CD8-positive, alpha-beta memory T cell (primary cell): ENCODE measurements around the gene OR52D1. TPM values are rescaled to one million over a fixed set of nuclear protein-coding genes. Genes with fewer than 3 reads are reported as not detected.

Source experiments
- CTCF ChIA-PET: fragments of 350-600 bp; sonication (Branson Sonifier 250); formaldehyde crosslinking; loops from one replicate; lab custom pipeline; 2021; ENCODE audit warnings: antibody characterized with exemption; lab: Charles Lee
- POLR2A ChIA-PET: fragments of 350-600 bp; sonication (Branson Sonifier 250); formaldehyde crosslinking; loops from one replicate; lab custom pipeline; 2021; ENCODE audit warnings: antibody characterized with exemption; lab: Charles Lee
- DNase-seq, 5 donors: peaks; one replicate each; pipeline versions ENCODE4 v3.0.0 to v3.0.0-alpha.2; 2020 to 2022; ENCODE audit warnings: mixed read lengths in 1 of 5
- H3K27ac ChIP-seq: one replicate; pipeline ENCODE4 v1.7.0; 2013; ENCODE audit warnings: low read depth, mild to moderate bottlenecking, low read length, moderate library complexity
- H3K27me3 ChIP-seq: 2 replicates; pipeline ENCODE4 v1.7.0; 2013; ENCODE audit warnings: low read length, mild to moderate bottlenecking; ENCODE audit not compliant: insufficient read depth, poor library complexity, severe bottlenecking
- H3K36me3 ChIP-seq: 2 replicates; pipeline ENCODE4 v1.7.0; 2013; ENCODE audit warnings: mild to moderate bottlenecking, low read length, moderate library complexity; ENCODE audit not compliant: insufficient read depth
- H3K4me1 ChIP-seq: 2 replicates; pipeline ENCODE4 v1.7.0; 2013; ENCODE audit warnings: mild to moderate bottlenecking, low read length, moderate library complexity; ENCODE audit not compliant: insufficient read depth
- H3K4me3 ChIP-seq: 2 replicates; pipeline ENCODE4 v1.7.0; 2013; ENCODE audit warnings: mild to moderate bottlenecking, low read length
- H3K9me3 ChIP-seq: 2 replicates; pipeline ENCODE4 v1.7.0; 2013; ENCODE audit warnings: mild to moderate bottlenecking, low read length
- H3K27ac Mint-ChIP-seq, 8 donors: one replicate each; pipeline ENCODE4 v1.8.0; 2020 to 2021; ENCODE audit warnings: mixed read lengths in 8 of 8, mild to moderate bottlenecking in 6 of 8, inconsistent platforms in 3 of 8, moderate library complexity in 3 of 8
- H3K27me3 Mint-ChIP-seq, 2 donors: one replicate each; pipeline ENCODE4 v1.8.0; 2020 to 2021; ENCODE audit warnings: mixed read lengths in 2 of 2, mild to moderate bottlenecking in 1 of 2, moderate library complexity in 1 of 2
- H3K36me3 Mint-ChIP-seq, 3 donors: one replicate each; pipeline ENCODE4 v1.8.0; 2020 to 2021; ENCODE audit warnings: mixed read lengths in 3 of 3, inconsistent platforms in 1 of 3, mild to moderate bottlenecking in 1 of 3
- H3K4me1 Mint-ChIP-seq, 3 donors: one replicate each; pipeline ENCODE4 v1.8.0; 2020 to 2021; ENCODE audit warnings: mixed read lengths in 3 of 3, inconsistent platforms in 1 of 3, mild to moderate bottlenecking in 1 of 3
- H3K4me3 Mint-ChIP-seq, 7 donors: one replicate each; pipeline ENCODE4 v1.8.0; 2020 to 2021; ENCODE audit warnings: mixed read lengths in 7 of 7, mild to moderate bottlenecking in 6 of 7, moderate library complexity in 4 of 7, inconsistent platforms in 2 of 7
- H3K9me3 Mint-ChIP-seq, 5 donors: one replicate each; pipeline ENCODE4 v1.8.0; 2020 to 2022; ENCODE audit warnings: mixed read lengths in 5 of 5, mild to moderate bottlenecking in 3 of 5, moderate library complexity in 2 of 5, inconsistent platforms in 1 of 5
- polyA plus RNA-seq: library from polyadenylated mRNA; unstranded; fragments of 300-500 nt; fragmentation: Illumina TruSeq; gene quantifications from one replicate; pipeline ENCODE4 v1.2.3, GENCODE V29; 2021
- total RNA-seq, 2 experiments: library from RNA; stranded (reverse); gene quantifications; one replicate each; pipeline ENCODE4 v1.2.3, GENCODE V29; 2021

OR52D1 gene
- total and polyA plus RNA-seq, 3 experiments from 2014 or later: not detected

DNA sequence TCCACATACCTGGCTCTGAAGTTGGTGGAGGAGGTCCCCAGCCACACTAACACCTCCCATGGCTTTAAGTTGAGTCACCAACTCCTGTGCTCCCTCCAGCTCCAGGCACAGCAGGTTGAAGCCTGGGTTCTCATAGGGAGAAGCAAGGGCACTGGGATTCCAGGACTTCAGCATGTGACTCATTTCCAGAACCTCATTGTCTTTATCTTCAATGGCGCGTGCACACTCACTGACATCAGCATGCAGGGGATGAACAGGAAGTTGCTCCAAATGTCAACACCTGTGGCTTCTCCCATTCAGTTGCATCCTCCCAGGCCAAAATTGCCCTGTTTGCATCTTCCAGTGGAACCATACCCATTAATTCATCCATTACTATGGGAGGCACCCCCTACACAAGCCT, 33.8 kb downstream of the OR52D1 start:
- Histone ChIP-seq H3K36me3 (no peaks in the 10 kb centered on the region), H3K4me1 (no peaks in the 10 kb centered on the region), H3K27me3 (no peaks in the 10 kb centered on the region), H3K27ac (no peak overlapping the region), H3K9me3 (no peaks in the 10 kb centered on the region), H3K4me3 (no peak overlapping the region)
- H3K9me3 Mint-ChIP-seq: no peaks in the 10 kb centered on the region
- H3K27me3 Mint-ChIP-seq: peaks cover 3 to 4% of the 10 kb centered on the region in 2 donors
- no peak overlapping the region for H3K27ac Mint-ChIP-seq
- ChIA-PET POLR2A (no interaction called here), CTCF (no interaction called here)
- no peaks in the 10 kb centered on the region for H3K4me1 Mint-ChIP-seq
- H3K36me3 Mint-ChIP-seq: peaks cover 0 to 2% (median 0%) of the 10 kb centered on the region in 3 donors
- no peak for DNase-seq
- no peak overlapping the region for H3K4me3 Mint-ChIP-seq

DNA sequence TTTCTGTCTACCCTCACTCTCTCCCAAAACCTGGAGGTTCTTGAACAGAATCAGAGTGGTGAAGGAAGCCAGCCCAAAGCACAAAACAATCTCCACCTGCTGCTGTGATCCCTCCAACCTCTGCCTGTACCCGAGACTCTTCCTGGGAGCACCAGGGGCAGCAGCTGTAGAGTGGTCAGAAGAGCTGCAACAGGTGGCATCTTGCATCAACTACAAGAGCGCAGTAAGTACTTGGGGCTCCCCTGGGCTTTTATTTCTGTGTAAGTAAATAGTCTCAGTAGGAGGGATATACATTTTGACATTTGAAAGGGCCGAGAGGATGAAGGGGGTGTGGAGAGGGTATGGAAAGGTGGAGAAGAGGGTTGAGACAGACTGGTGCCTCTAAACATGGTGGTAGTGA, 36.3 kb downstream of the OR52D1 start:
- H3K4me1 Mint-ChIP-seq: no peaks in the 10 kb centered on the region
- peaks cover 4 to 9% of the 10 kb centered on the region in 2 donors for H3K27me3 Mint-ChIP-seq
- Histone ChIP-seq H3K9me3 (no peaks in the 10 kb centered on the region), H3K4me3 (no peak overlapping the region), H3K27ac (no peak overlapping the region), H3K36me3 (no peaks in the 10 kb centered on the region), H3K27me3 (no peaks in the 10 kb centered on the region), H3K4me1 (no peaks in the 10 kb centered on the region)
- no peaks in the 10 kb centered on the region for H3K9me3 Mint-ChIP-seq
- ChIA-PET CTCF (no interaction called here), POLR2A (no interaction called here)
- H3K27ac Mint-ChIP-seq: no peak overlapping the region
- DNase-seq: no peak
- H3K4me3 Mint-ChIP-seq: no peak overlapping the region
- H3K36me3 Mint-ChIP-seq: peaks cover 0 to 2% (median 0%) of the 10 kb centered on the region in 3 donors

DNA sequence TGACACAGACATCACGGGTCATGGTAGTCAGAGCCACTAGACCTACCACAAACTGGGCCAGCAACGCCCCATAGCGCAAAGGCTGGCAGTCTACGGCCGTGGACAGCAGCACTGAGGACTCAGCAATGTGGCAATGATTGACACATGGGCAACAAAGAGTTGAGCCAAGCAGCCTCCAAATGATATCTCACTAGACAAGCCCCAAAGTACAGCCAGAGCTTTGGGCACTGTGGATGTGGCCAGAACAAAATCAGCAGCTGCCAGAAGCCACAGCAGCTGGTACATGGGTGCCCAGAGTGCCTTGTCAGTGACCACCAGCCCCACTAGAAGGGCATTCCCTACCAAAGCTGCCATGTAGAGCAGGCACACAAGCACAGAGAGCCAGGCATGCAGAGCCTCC, 39.2 kb downstream of the OR52D1 start:
- H3K9me3 Mint-ChIP-seq: no peaks in the 10 kb centered on the region
- no peaks in the 10 kb centered on the region for H3K4me1 ChIP-seq
- no peak overlapping the region for H3K4me3 Mint-ChIP-seq
- H3K36me3 Mint-ChIP-seq: no peaks in the 10 kb centered on the region
- CTCF ChIA-PET: no interaction called here
- H3K27ac Mint-ChIP-seq: no peak overlapping the region
- no peaks in the 10 kb centered on the region for H3K9me3 ChIP-seq
- DNase-seq: no peak
- no peaks in the 10 kb centered on the region for H3K4me1 Mint-ChIP-seq
- no peak overlapping the region for H3K4me3 ChIP-seq
- no peaks in the 10 kb centered on the region for H3K36me3 ChIP-seq
- no peaks in the 10 kb centered on the region for H3K27me3 ChIP-seq
- peaks cover 6 to 13% of the 10 kb centered on the region in 2 donors for H3K27me3 Mint-ChIP-seq
- POLR2A ChIA-PET: no interaction called here
- H3K27ac ChIP-seq: no peak overlapping the region

DNA sequence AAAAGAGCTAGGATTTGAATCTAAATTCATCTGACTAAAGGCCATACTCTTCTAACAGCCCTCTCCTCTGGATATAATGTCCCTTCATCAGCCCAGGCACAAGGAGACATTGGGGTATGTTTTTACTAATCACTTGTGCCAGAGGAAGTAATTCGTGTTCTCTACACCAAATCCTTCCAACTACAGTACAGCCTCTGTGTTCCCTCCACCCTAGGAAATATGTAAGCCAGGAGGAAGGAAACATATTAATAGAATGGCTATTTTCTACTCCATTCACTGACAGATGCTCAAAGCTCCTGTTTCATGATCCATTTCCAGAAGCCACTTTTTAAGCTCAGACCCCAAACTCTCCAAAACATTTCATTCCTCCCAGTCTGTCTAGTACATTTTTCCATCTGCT, 40.0 kb downstream of the OR52D1 start:
- H3K4me3 Mint-ChIP-seq: no peak overlapping the region
- no peak for DNase-seq
- Histone ChIP-seq H3K9me3 (no peaks in the 10 kb centered on the region), H3K36me3 (no peaks in the 10 kb centered on the region), H3K4me1 (no peaks in the 10 kb centered on the region), H3K4me3 (no peak overlapping the region), H3K27ac (no peak overlapping the region), H3K27me3 (no peaks in the 10 kb centered on the region)
- no peaks in the 10 kb centered on the region for H3K4me1 Mint-ChIP-seq
- H3K27me3 Mint-ChIP-seq: peaks cover 6 to 13% of the 10 kb centered on the region in 2 donors
- H3K27ac Mint-ChIP-seq: peak overlapping the region in 1 of 8 donors; percentile 74
- ChIA-PET POLR2A (no interaction called here), CTCF (no interaction called here)
- H3K9me3 Mint-ChIP-seq: no peaks in the 10 kb centered on the region
- no peaks in the 10 kb centered on the region for H3K36me3 Mint-ChIP-seq

DNA sequence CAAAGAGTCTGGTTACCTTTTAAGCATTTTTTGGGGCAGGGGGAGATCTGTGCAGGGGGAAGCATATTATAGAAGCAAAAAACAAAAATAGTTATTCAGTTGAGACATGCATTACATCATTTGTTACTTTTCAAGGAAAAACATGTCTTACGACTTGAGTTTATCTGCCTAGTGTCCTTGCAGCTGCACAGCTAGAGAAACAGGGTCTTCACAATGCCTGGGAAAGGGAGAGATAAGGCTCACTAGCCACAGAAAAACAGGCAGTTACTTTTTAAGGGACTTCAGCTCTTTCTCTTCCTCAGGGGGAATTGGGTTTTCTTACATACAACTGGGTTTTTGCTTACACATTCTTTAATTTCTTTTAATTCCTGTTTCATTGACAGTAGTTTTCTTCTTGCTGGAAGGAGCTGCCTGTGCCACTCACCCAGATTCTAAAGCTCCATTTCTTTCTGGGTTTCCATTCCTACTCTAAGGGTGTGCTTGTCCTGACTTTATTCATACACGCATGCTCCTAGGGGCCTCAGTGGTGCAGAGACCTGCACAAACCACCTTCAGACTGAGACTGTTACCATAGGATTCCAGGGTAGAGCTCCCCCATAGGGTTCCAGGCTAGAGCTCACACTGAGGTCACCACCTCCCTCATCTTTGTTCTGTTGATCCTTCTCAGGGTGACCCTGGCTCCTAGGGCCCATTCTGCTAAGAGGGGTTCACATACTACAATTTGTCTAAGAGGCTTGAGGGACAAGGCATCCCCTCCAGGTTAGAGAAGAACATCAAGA, 42.8 kb downstream of the OR52D1 start:
- H3K27ac ChIP-seq: peak overlapping the region; percentile 7
- Mint-ChIP-seq H3K27me3 (peaks cover 2 to 13% of the 10 kb centered on the region in 2 donors), H3K4me1 (no peaks in the 10 kb centered on the region), H3K27ac (no peak overlapping the region), H3K9me3 (peaks cover 0 to 1% (median 0%) of the 10 kb centered on the region in 5 donors), H3K4me3 (no peak overlapping the region), H3K36me3 (no peaks in the 10 kb centered on the region)
- POLR2A ChIA-PET: no interaction called here
- no peaks in the 10 kb centered on the region for H3K9me3 ChIP-seq
- no peak for DNase-seq
- no peaks in the 10 kb centered on the region for H3K36me3 ChIP-seq
- no peaks in the 10 kb centered on the region for H3K27me3 ChIP-seq
- CTCF ChIA-PET: no interaction called here
- no peaks in the 10 kb centered on the region for H3K4me1 ChIP-seq
- H3K4me3 ChIP-seq: no peak overlapping the region

DNA sequence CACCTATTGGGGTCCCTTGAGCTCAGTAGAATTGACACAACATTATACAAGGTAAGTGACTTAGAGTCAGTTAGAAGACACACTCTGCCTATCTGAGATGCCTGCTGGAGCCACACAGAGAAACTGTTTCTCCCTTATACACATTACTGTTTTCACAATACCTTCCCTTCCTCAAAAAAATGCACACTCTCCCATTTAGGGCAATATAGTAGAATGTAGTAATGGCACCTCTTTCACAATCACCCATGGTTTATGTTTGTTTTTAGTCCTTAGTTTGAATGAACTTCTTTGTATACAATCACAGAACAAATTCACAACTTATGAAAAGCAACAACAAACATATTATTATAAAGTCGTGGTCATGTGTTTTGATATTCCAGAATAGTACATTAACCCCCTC, 45.6 kb downstream of the OR52D1 start:
- CTCF ChIA-PET: no interaction called here
- H3K9me3 ChIP-seq: no peaks in the 10 kb centered on the region
- Mint-ChIP-seq H3K36me3 (no peaks in the 10 kb centered on the region), H3K9me3 (peaks cover 0 to 6% (median 0%) of the 10 kb centered on the region in 5 donors), H3K27me3 (peaks cover 4% of the 10 kb centered on the region in 2 donors), H3K4me1 (no peaks in the 10 kb centered on the region), H3K4me3 (no peak overlapping the region), H3K27ac (no peak overlapping the region)
- no peak overlapping the region for H3K27ac ChIP-seq
- H3K27me3 ChIP-seq: no peaks in the 10 kb centered on the region
- no peaks in the 10 kb centered on the region for H3K36me3 ChIP-seq
- no peak overlapping the region for H3K4me3 ChIP-seq
- POLR2A ChIA-PET: no interaction called here
- H3K4me1 ChIP-seq: no peaks in the 10 kb centered on the region
- no peak for DNase-seq

DNA sequence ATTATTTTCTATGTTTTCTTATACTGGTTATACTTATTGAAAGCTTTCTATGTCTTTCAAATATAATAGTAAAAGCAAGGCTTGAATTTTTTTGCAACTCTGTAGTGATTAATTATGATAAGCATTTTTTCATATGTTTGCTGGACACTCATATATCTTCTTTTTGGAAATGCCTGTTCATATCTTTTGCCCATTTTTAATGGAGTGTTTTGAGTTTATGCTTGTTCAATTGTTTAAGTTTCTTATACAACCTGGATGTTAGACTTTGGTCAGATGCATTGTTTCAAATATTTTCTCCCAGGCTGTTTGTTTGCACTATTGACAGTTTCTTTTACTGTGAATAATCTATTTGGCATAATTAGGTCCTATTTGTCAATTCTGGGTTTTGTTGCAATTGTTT, 48.0 kb downstream of the OR52D1 start:
- CTCF ChIA-PET: no interaction called here
- POLR2A ChIA-PET: no interaction called here
- no peak overlapping the region for H3K27ac Mint-ChIP-seq

More for the DNA sequence above, 48.0 kb downstream of the OR52D1 start:
- Mint-ChIP-seq H3K9me3 (peaks cover 0 to 6% (median 0%) of the 10 kb centered on the region in 5 donors), H3K4me1 (no peaks in the 10 kb centered on the region), H3K36me3 (no peaks in the 10 kb centered on the region), H3K27me3 (peaks cover 0 to 4% of the 10 kb centered on the region in 2 donors), H3K4me3 (no peak overlapping the region)
- no peak for DNase-seq
- Histone ChIP-seq H3K36me3 (no peaks in the 10 kb centered on the region), H3K27ac (no peak overlapping the region), H3K4me1 (no peaks in the 10 kb centered on the region), H3K9me3 (no peaks in the 10 kb centered on the region), H3K4me3 (no peak overlapping the region), H3K27me3 (no peaks in the 10 kb centered on the region)
